GM19099 (cell line): Measurements from ENCODE around the gene TMEM168.

Experiments used
- POLR2A ChIP-seq: IDR thresholded peaks from 3 replicates; pipeline ENCODE4 v1.6.1; 2011; ENCODE audit warnings: low read depth; ENCODE audit not compliant: insufficient read length; ENCODE audit errors: extremely low read depth

TMEM168 gene

GRCh38 chr7:112790586-112791003 is 402 bp upstream of the TMEM168 start:
- TF ChIP-seq POLR2A: no peak

GRCh38 chr7:112789453-112789816 is 758 bp downstream of the TMEM168 start:
- TF ChIP-seq POLR2A: no peak

- TF ChIP-seq POLR2A: no peak
These were observed 1.3 kb downstream of the TMEM168 start for GRCh38 chr7:112788778-112789343.

GRCh38 chr7:112784603-112785002 is 5.6 kb downstream of the TMEM168 start:
- no peak for TF ChIP-seq POLR2A

GRCh38 chr7:112782498-112782897 is 7.7 kb downstream of the TMEM168 start:
- no peak for TF ChIP-seq POLR2A

GRCh38 chr7:112781558-112781957 is 8.6 kb downstream of the TMEM168 start:
- TF ChIP-seq POLR2A: no peak

- no peak for TF ChIP-seq POLR2A
These were observed 9.1 kb downstream of the TMEM168 start for GRCh38 chr7:112781110-112781509.

- TF ChIP-seq POLR2A: no peak
These were observed 10.5 kb downstream of the TMEM168 start for GRCh38 chr7:112779667-112780066.

- TF ChIP-seq POLR2A: no peak
These were observed 12.8 kb downstream of the TMEM168 start for GRCh38 chr7:112777406-112777805.

GRCh38 chr7:112771166-112771565 is 19.0 kb downstream of the TMEM168 start:
- no peak for TF ChIP-seq POLR2A

GRCh38 chr7:112770051-112770450 is 20.1 kb downstream of the TMEM168 start:
- no peak for TF ChIP-seq POLR2A

GRCh38 chr7:112765105-112765504 is 25.1 kb downstream of the TMEM168 start:
- no peak for TF ChIP-seq POLR2A

- no peak for TF ChIP-seq POLR2A
These were observed 26.2 kb downstream of the TMEM168 start for GRCh38 chr7:112763996-112764395.

- TF ChIP-seq POLR2A: no peak
These were observed 26.9 kb downstream of the TMEM168 start for GRCh38 chr7:112763298-112763697.

GRCh38 chr7:112759905-112760304 is 30.3 kb downstream of the TMEM168 start:
- no peak for TF ChIP-seq POLR2A

GRCh38 chr7:112757337-112757736 is 32.9 kb downstream of the TMEM168 start:
- TF ChIP-seq POLR2A: no peak

- no peak for TF ChIP-seq POLR2A
These were observed 36.9 kb downstream of the TMEM168 start for GRCh38 chr7:112753298-112753697.

- no peak for TF ChIP-seq POLR2A
These were observed 37.6 kb downstream of the TMEM168 start for GRCh38 chr7:112752576-112752975.

GRCh38 chr7:112749775-112750174 is 40.4 kb downstream of the TMEM168 start:
- TF ChIP-seq POLR2A: no peak
